ENCODE measurements around the gene KIF20B.
A peak's percentile ranks its signal among the peaks of the same experiment; 100 is the strongest.
"Not testable (repeated sequence)": the region's sequence is repeated elsewhere in the genome, so short reads cannot be mapped to it uniquely, and the experiment has no call there.

KIF20B gene

GRCh38 chr10:89789188-89789877, 87.9 kb downstream of the KIF20B start:
- DNase-seq = peak; percentile 9

- DNase-seq = no peak
Observed at GRCh38 chr10:89792187-89792586, 90.8 kb downstream of the KIF20B start.

GRCh38 chr10:89793649-89794254, 92.4 kb downstream of the KIF20B start:
- peak; percentile 39 for DNase-seq

DNA sequence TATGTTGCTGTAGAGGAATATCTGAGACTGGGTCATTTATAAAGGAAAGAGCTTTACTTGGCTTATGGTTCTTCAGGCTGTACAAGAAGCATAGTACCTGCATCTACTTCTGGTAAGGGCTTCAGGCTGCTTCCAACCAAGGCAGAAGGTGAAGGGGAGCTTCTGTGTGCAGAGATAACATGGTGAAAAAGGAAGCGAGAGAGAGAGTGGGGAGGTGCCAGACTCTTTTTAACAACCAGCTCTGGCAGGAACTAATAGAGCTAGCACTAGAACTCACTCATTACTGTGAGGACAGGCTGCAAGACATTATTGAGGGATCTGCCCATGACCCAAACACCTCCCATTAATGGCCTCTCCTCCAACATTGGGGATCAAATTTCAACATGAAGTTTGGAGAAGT, 94.5 kb downstream of the KIF20B start:
- no peak for DNase-seq

GRCh38 chr10:89798092-89798491, 96.7 kb downstream of the KIF20B start:
- no peak for DNase-seq

DNA sequence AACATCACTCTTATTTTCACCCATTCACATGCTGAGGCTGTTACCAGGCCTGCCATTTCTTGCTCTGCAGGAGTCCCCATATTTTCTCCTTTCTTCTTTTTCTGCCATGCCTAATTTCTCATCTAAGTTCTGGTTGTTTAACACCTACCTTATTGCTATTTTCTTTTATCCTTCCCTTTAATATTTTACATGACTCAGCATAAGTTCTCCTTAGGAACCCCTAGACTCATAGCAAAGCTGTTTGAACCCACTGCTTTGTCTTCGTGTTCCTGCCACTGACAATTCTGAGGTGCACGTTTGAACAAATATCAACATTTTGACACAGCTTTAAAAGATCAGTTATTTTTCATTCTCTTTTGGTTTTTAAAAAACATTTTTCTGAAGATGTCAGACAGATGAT, 98.2 kb downstream of the KIF20B start:
- no peak for DNase-seq

DNA sequence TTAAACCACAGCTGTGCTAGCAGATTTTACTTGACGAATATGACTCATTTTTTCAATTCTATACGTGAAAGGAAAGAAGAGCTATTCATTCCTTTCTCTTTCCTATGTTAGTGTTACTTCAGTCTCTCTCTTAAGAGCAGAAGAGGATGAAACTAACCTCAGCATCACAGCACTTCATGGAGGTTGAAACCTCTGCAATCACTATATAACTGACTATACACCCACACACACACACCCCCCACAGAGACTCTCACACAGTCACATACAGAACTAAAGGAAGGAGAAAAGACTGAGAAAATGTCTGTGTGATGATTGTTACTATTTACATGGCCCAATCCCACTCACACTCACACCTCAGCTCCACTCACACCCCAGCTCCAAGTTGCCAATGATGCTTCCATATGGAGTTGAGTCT, 104.2 kb downstream of the KIF20B start:
- DNase-seq = no peak

DNA sequence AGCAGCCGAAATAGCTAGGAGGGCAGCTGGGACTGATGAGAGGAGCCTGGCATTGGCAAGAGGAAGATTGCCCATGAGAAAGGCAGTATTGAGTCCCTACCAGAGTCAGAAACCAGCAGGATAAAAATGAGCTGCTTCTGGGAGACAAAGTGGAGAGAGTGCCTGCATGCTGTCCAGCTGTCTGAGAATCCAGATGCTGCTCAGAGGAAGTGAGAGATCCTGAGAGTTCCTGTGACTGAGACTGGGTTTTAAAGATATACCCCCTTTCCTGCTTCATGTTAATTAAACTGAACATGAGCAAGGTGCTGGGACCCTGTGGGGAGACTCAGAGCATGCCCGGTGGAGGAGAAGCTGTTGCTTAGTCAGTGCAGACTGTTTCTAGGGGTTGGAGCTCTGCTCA, 107.5 kb downstream of the KIF20B start:
- DNase-seq = peak; percentile 10

- no peak for DNase-seq
Observed at GRCh38 chr10:89809766-89810165, 108.4 kb downstream of the KIF20B start.

DNA sequence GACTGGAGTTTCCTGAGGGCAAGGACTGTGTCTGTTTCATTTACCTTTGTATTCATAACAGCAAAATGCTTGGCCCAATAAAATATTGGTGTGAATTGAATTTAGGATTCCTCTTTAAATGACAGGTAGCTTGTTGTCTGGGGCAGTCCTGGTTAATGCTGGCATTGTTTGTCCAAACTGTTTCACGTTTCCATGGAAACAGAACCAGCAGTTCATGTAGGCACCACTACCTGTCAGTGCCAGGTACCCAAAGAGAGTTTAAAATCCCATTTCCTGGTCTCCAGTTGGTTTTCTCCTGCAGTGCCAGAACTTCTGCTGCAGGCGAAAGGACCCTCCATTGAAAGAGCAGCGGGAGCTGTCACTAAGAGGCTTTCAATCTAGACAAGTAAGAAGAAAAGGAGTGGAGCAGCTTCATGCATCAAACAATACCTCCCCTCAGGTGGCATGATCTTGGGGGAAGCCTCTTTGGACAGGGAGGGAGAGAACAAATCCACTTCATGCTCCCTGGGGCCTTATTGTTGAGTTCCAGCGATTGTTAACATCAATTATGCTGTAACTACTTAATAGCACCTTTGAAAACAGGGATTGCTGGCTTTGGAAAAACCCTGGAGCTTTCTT, 109.6 kb downstream of the KIF20B start:
- DNase-seq = no peak

GRCh38 chr10:89813546-89813945, 112.2 kb downstream of the KIF20B start:
- no peak for DNase-seq

DNA sequence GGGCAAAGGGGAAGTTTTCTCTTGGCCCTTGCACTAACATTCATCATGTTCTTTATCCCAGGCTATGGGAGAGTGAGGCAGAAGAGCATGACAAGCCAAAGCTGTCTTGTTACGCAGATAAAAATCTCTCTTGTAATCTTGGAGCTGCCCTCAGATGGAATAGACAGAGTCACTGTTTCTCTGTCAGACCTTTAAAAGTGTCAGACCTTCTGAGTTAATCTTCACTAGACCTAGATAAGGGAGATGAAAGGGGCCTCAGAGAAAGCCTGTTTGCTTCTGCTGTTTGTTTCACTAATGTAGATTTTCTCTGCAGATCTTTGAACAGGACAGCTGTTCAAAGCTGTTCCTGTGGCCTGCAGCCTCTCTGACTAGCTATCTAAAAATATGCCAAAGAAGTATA, 112.9 kb downstream of the KIF20B start:
- DNase-seq = no peak

DNA sequence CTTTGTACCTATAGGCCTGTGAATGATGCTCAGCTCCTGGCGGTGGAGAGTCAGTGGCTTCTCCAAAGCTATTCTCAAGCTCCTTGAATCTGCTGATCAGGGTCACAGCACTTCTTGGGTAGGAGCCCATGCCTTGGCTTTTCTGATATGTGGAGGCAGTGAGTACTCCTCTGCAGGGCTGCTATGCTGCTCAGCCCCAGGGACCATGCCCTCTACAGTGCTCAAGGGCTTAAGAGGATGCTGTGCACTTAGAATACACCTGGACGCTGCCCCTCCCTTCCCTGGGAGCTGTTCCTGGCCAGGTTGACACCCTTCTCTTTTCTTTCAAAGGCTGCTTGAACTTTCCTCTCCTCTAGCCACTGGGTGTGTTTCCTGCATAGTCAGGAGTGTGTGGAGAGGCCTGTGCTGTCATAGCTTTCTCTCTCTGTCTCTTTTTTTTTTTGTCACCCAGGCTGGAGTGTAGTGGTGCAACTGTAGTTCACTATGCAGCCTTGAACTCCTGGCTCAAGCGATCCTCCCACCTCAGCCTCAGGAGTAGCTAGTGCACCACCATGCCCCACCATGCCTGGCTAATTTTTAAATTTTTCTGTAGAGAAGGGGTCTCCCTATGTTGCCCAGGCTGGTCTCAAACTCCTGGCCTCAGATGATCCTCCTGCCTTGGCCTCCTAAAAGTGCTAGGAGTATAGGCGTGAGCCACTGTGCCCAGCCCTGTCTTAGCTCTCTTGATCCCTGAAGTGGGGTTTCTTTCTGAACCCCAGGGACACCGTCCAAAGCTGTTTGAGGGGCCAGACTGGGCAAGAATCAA, 113.9 kb downstream of the KIF20B start:
- DNase-seq = no peak

GRCh38 chr10:89819008-89819407, 117.6 kb downstream of the KIF20B start:
- DNase-seq = not testable (repeated sequence)
